ENCODE results near the gene RPS21.

RPS21 gene

GRCh38 chr20:62410746-62411478, 24.0 kb downstream of the RPS21 start:
- no peak for DNase-seq (ENCODE audit: low spot score)

DNA sequence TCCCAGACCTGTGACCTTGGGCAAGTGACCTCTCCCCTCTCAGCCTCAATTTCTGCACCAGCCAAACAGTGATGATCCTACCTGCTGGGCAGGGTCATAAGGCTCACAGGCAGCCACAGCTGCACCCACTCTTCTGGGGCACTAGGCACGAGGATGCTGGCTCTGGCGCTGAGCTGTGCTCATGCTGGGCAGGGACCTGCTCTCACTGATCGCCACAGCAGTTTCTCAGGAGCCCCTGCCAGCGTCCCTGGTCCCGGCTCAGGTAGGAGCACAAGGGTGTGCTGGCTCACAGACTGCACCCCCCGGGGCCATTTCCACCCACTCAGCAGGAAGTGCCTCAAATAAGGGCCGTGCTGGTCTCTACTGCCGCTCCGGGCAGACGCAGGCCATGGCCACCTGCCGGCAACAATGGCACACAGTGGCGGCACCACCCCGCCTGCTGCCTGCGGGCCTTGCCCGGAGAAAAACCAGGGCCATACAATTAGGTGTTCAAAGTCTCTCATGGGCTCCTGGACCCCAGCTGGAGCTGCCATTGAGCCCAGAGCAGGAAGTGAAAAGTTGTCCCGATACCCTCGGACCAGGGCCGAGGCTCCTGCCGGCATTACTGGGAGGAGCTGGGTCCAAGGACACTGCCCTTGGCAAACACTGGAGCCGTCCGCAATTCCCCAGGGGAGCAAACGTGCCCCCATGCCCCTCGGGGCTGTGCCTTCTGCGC, 24.7 kb downstream of the RPS21 start:
- no peak for DNase-seq (ENCODE audit: low spot score)

DNA sequence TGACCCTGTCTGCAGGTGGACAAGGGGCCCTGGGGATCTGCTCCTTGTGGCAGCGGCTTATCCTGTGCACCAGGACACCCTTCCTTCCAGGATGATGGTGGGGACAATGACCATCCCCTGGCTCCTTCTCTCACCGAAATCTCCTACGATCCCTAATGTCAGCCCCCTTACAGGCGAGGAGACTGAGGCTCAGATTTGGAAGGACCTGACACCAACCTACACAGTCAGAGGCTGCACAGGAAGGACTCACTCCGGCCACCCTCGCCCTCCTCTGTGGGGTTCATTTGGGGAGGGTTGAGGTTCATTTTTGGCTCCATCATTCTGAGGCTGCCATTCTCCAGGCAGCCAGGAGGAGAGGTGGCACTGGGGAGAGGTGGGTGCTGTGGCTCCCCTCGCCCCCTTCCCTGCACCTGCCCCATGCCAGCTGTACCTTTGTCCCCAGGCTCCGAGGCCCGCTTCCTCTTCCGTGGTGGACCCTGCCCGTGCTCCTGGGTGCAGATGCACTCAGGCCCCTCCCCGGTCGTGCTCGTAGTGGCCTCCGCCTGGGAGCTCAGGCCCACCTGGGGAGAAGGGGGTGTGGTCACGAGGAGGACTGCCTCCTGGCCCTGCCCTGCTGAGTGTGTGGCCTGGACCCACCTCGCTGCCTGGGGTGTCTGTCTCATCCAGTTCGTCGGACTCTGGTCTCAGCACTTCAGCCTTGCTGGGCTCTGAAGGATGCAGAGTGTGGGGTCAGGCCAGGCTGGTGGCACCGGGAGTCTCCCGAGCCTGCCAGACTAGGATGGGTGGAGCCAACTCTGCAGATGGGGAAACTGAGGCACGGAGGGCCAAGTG, 25.5 kb downstream of the RPS21 start:
- no peak for DNase-seq (ENCODE audit: low spot score)

GRCh38 chr20:62413025-62413570, 26.2 kb downstream of the RPS21 start:
- DNase-seq (ENCODE audit: low spot score): no peak

DNA sequence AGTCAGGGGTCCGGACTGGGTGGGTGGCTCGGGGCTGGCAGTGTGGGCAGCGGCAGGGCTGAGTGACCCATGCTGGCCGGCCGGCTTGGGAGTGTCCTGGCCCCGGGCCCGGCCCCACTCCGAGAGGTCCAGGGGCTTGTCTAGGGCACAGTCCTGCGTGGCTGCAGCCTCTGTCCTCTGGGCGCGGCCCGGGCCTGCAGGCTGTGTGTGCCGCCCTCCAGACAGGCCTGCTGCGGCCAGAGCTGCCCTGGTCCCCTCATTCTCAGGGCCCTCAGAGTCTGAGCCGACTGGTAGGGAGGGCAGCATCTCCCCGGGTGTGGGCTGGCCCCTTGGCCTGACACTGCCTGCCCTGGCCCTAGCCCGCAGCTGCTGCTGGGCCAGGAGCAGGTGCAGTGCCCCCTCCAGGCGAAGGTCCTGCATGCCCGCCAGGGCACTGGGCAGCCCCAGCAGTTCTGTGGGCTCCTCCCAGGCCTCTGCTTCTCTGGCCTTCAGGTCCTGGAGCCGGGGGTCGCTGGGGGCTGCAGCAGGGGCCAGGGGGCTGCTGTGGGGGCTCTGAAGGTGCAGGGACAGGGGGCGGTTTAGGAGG, 27.1 kb downstream of the RPS21 start:
- no peak for DNase-seq (ENCODE audit: low spot score)

GRCh38 chr20:62415354-62416111, 28.6 kb downstream of the RPS21 start:
- DNase-seq (ENCODE audit: low spot score): no peak

- no peak for DNase-seq (ENCODE audit: low spot score)
Observed at GRCh38 chr20:62416651-62417637, 30.0 kb downstream of the RPS21 start.

DNA sequence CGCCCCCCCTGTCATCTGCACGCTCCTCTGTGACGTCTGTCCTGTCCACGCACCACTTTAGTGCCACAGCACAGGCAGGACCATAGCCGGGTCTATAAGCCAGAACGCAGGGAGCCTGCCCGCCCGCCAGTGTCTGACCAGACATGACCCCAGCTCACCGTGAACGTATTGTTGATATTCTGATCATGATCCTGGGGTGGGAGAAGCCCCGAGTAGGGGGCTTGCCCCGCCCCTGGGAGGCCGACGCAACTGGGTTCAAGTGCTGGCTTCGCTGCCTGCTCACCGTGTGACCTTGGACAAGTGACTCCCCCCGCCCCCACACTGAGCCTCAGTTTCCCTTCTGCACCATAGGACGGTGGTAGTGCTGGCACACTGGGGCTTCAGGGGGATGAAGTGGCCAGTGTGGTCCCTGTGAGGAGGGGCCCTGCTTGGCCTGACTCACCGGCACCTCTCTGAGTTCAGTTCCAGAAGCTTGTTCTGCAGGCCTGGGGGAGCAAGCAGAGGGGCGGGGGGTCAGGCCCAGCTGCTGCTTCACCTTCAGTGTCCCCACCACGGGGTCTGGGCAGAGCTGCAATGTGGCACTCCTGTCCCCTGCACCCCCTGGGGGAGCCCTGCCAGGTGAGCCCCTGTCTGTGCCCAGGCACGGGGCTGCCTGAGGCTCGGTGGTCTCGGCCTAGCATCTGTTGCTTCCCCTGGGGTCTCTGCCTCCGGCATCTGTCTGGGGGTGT, 31.2 kb downstream of the RPS21 start:
- DNase-seq (ENCODE audit: low spot score): no peak

DNA sequence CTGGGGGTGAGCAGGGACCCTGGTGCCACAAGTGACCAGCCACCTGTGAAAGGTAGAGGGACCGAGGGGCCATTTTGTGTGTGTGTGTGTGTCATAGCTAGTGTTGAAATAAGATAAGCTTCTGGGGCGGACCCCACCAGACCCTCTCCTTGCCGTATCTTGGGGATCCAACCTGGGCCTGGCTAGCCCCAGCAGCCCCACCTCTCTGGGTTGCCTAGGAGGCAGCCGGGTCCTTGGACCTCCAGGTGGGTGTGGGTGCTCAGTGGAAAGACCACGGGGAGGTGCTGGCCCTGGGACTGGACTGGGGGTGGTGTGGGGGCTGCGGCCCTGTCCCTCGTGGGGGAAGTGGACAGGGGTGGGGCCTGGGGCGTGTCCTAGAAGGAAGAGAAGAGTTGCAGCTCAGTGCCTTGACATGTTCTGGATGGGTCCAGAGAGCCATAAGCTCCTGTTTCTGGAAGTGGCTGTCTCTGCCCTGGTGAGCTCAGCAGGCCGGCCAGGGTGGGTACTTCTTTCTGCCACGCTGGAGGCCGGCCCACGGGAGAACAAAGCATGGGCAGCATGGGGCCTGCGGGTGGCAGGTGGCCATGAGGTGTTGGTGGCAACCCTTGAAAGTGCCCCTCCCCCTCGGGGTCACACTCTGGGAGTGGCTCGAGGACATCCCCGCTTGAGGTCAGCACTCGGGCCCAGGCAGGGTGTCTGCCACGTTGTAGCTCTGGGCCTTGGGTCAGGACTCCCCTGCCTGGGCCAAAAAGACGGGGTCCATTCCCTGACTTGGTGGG, 32.0 kb downstream of the RPS21 start:
- no peak for DNase-seq (ENCODE audit: low spot score)

DNA sequence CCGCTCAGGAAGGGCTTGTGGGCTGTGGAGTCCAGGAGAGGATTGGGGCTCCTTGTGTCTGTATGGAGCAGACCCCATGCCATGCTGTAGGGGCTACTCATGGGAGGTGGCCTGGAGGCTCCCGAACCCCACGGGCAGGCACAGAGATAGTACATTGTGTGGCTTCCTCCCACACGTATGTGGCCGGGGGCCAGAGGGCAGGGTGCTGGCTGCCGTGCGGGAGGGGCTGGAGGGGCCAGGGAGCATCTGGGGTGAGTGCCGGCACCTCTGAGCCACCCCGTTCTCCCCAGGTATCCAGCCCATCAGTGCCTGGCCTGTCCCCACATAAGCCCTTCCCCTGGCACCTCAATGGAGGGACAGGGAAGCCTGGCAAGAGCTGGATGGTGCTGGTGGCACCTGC, 32.9 kb downstream of the RPS21 start:
- DNase-seq (ENCODE audit: low spot score): no peak

GRCh38 chr20:62420846-62421715, 34.2 kb downstream of the RPS21 start:
- no peak for DNase-seq (ENCODE audit: low spot score)

DNA sequence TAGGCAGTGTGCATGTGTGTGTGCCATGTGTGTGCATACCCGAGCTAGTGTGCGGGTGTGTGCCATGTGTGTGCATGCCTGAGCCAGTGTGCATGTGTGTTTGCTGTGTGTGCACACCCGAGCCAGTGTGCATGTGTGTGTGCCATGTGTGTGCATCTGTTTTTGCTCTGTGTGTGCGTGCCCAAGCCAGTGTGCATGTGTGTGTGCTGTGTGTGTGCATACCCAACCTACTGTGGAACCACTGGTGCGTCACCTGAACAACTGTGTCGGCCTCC, 34.8 kb downstream of the RPS21 start:
- DNase-seq (ENCODE audit: low spot score): no peak

DNA sequence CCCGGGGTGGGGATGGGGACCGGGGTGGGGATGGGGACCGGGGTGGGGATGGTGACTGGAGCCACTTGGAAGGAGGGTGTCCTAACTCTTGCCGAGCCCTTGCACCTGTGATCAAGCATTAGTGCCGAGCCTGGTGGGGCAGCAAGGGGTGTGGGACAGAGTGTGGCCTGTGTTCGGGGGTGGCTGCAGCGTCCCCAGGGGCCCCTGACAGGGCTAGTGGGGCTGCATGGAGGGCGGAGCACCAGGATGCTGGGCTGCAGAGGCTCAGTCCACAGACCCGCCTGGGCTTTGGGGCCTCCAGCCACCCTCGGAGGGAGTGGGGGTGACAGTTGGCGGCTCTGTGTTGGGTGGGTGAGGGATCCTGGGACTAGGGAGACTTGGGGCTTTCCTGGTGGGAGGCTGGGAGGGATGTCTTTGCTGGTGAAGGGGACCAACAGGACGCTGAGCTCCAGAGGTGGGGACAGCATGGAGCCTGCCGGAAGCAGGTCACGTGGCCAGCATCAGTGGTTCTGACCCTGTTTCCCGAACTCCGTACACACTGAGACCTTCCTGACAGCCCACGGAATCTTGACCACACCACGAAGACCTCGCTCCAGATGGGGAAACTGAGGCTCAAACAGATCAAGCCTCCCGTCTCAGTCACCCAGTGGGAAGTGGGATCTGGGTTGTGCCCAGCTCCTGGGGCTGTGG, 35.9 kb downstream of the RPS21 start:
- no peak for DNase-seq (ENCODE audit: low spot score)

DNA sequence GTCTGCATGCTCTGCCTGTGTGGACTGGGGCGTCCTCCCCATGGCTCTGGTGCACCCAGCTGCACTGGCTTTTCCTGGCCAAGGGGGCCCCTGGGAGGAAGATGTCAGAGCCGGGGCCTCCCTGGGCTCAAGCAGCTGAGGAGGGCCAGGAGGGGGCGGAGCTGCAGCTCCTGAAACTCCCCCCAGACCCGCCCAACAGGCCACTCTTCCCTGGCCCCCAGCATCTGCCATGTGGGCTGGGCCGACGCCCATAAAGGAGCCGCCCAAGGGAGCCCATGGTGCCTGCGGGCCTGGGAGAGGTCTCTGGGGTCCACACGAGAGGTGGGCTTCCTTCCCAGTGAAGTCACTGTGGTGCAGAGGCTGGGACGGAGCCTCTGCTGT, 36.4 kb downstream of the RPS21 start:
- no peak for DNase-seq (ENCODE audit: low spot score)

- DNase-seq (ENCODE audit: low spot score): no peak
Observed at GRCh38 chr20:62424249-62425107, 37.6 kb downstream of the RPS21 start.

DNA sequence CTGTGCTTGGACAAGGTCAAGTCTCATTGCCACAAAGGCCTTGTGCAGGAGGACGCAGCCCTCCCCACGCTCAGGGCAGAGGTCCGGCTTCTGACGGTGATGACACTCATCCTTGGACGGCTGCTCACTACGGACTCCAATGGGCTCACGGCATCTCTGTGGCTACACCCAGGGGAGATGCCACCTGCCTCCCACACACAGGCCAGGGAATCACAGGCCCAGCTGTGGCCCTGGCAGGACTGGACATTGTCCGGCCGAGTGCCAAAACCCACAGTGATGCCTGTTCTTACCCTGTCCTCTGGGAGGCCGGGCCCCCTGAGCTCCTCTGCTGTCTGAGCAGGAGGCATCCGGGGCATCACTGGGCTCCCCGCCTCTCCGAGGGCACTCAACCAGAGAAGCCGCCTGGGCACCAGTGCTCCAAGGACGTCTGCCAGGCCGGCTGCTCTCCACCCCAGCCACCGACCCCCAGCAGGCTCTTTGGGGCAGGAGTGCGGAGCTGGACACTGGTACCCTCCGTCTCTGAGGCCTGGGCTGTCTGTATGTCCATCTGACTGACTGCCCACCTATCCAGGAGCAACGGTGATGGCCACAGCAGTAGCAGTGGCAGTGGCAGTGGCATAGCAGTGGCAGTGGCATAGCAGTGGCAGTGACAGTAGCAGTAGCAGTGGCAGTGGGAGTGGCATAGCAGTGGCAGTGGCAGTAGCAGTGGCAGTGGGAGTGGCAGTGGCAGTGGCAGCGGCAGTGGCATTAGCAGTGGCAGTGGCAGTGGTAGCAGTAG, 38.6 kb downstream of the RPS21 start:
- DNase-seq (ENCODE audit: low spot score): no peak

Data from kidney tubule cell (primary cell).